ENCODE results near the gene PPP1R3G.

Gene PPP1R3G

GRCh38 chr6:5046430-5046829 is 38.7 kb upstream of the PPP1R3G start:
- DNase-seq (ENCODE audit: extremely low spot score), result no peak
- POLR2A ChIA-PET, result no interaction called here
- CTCF ChIA-PET, result interaction anchor here (1.4 to 1.6 kb wide), 2 partner anchors 14 to 27 kb away, joined by 3 to 5 read pairs; no protein-coding TSS in a partner anchor
- no peak for TF ChIP-seq CTCF (IDR thresholded peaks at IDR 0.05; ENCODE audit: control extremely low read depth, extremely low read depth, low read depth, missing control alignments)

- DNase-seq (ENCODE audit: extremely low spot score), result no peak
- POLR2A ChIA-PET, result no interaction called here
Observed at GRCh38 chr6:5050009-5050408, 35.1 kb upstream of the PPP1R3G start.

GRCh38 chr6:5051394-5051793 is 33.7 kb upstream of the PPP1R3G start:
- POLR2A ChIA-PET, result no interaction called here
- no peak for TF ChIP-seq CTCF (IDR thresholded peaks at IDR 0.05; ENCODE audit: control extremely low read depth, extremely low read depth, low read depth, missing control alignments)
- no peak for DNase-seq (ENCODE audit: extremely low spot score)
- CTCF ChIA-PET, result no interaction called here

More at GRCh38 chr6:5050009-5050408, 35.1 kb upstream of the PPP1R3G start:
- CTCF ChIA-PET, result no interaction called here
- TF ChIP-seq CTCF (IDR thresholded peaks at IDR 0.05; ENCODE audit: control extremely low read depth, extremely low read depth, low read depth, missing control alignments), result no peak

- no peak for TF ChIP-seq CTCF (IDR thresholded peaks at IDR 0.05; ENCODE audit: control extremely low read depth, extremely low read depth, low read depth, missing control alignments)
- POLR2A ChIA-PET, result no interaction called here
- CTCF ChIA-PET, result no interaction called here
- DNase-seq (ENCODE audit: extremely low spot score), result no peak
Observed at GRCh38 chr6:5053038-5053437, 32.1 kb upstream of the PPP1R3G start.

GRCh38 chr6:5053864-5054244 is 31.3 kb upstream of the PPP1R3G start:
- ChIA-PET CTCF (no interaction called here), POLR2A (no interaction called here)
- DNase-seq (ENCODE audit: extremely low spot score), result no peak
- TF ChIP-seq CTCF (IDR thresholded peaks at IDR 0.05; ENCODE audit: control extremely low read depth, extremely low read depth, low read depth, missing control alignments), result no peak

GRCh38 chr6:5054245-5054873 is 30.8 kb upstream of the PPP1R3G start:
- no peak for TF ChIP-seq CTCF (IDR thresholded peaks at IDR 0.05; ENCODE audit: control extremely low read depth, extremely low read depth, low read depth, missing control alignments)
- DNase-seq (ENCODE audit: extremely low spot score), result no peak
- POLR2A ChIA-PET, result no interaction called here
- CTCF ChIA-PET, result no interaction called here
